ENCODE data around the gene SCYGR3.
"Not testable (repeated sequence)": the region's sequence is repeated elsewhere in the genome, so short reads cannot be mapped to it uniquely, and the experiment has no call there.

Gene SCYGR3

DNA sequence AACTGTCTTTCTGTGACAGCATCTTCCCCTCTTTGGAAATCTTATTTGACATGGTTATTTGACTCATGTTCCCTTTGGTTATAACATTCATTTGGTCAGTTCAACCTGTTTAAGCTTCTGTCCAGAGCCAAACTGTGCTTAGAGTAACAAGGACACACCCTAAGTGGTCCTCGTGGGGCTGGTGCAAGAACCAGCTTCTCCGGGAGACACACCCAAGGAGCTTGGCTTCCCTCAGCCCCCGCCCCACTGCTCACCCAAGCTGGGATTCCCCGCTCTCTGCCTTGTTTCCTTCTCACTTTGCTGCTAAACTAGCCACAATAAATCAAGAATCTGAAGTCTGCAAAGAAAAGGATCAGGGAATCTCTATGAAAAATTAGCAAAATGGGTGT is 1.4 kb downstream of the SCYGR3 start:
- no peak for DNase-seq (ENCODE audit: low read depth)

DNA sequence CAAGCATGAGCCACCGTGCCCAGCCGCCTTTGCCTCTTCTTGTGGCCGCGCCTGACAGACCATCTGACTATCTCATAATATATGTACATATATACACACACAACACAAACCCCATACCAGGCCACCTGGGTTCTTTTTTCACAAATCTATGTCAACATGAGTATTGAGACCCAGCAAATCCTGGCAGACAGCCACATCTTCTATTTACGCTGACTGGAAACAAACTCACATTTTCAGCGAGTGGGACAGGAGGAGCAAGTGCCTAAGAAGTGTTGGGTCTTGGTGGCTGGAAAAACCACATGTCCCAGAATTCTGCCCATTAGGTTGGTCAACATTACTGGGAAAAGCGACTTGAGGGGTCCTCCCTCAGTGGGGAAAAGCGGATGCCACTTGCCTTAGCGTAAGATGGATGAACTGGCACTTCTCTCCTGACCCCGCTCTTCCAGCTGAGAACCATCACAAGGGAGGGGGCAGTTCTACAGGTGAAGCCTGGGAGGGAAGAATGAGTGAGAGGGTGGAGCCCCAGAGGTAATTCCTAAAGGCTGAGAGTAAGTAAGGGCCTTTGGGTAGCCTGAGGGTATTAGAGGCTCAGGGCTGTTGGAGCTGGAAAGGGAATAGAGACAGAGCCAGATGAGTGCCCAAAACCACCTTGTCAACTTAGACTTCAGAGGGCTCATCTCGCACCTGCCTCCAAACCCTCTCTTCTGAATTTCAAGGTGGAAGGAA is 1.9 kb downstream of the SCYGR3 start:
- no peak for DNase-seq (ENCODE audit: low read depth)

DNA sequence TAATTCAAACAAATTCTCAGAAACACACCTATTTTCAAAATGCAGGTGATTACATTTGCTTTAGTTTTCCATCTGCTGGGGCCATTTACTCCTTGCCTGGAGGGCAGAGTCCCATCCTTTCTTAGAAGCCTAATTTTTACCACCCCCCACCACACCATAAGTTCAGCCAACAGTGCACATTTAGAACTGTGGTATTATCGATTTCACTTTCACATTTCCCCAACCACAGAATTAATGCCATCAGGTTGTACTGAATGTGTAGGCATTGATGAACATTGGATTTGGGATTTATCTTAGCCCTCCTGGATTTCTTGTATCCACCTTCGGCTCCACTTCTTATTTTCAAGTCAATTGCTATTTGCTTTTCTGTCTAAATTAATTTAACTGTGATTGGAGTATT is 4.5 kb downstream of the SCYGR3 start:
- no peak for DNase-seq (ENCODE audit: low read depth)

DNA sequence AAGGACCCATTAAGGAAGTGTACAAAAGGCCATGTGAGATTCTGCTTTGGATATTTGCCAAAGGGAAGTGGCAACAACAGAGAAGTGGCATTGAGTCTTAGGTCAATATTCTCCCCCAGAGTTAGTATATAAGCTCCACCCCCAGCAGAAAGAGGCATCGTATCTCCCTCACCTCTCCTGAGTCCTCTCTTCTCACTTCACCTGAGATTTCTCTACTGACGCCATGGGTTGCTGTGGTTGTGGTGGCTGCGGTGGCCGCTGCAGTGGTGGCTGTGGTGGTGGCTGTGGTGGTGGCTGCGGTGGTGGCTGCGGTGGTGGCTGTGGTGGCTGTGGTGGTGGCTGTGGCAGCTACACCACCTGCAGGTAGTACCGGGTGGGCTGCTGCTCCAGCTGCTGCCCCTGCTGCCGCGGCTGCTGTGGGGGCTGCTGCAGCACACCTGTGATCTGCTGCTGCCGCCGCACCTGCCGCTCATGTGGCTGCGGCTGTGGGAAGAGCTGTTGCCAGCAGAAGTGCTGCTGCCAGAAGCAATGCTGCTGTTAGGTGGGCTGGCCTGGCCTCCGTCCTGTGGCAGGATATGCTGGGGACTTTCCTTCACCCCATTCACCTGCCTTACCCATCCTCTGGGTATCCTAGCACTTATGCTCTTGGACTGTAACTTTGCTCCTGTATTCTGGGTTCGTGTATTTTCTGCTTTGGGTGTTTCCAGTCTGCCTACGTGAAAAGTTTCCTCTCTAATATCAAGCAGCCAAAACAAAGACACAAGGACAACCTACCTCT is 5.9 kb downstream of the SCYGR3 start:
- no peak for DNase-seq (ENCODE audit: low read depth)

DNA sequence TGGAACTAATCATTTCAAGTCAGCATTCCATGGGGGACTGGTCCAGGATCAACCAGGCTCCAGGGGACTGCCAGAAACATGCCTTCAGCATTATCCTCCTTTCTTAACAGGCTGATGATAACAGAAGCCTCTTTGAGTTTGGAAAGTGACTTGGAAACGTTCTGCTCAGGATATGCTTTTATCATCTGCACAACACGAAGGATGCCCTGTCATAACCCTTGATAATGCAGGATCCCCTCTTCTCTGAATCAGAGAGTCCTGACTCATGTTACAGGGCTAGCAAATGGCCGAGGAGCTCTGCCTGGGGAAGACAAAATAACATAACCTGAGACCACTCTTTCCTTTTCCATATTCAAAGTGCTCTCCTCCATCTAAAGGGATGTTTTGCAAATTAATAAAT is 6.7 kb downstream of the SCYGR3 start:
- DNase-seq (ENCODE audit: low read depth), result no peak

DNA sequence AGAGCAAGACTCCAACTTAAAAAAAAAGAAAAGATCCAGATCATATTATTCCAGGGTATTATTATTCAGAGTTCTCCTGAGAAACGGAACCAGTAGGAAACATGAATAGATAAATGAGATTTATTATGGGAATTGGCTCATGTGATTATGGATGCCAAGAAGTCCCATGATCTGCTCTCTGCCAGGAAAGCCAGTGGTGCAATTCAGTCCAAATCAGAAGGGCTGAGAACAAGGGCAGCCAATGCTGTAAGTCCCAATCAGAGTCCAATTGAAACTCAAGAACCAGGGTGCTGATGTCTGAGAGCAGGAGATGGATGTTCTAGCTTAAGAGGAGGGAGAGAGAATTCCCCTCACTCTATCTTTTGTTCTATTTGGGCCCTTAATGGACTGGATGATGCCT is 8.2 kb downstream of the SCYGR3 start:
- DNase-seq (ENCODE audit: low read depth), result no peak

DNA sequence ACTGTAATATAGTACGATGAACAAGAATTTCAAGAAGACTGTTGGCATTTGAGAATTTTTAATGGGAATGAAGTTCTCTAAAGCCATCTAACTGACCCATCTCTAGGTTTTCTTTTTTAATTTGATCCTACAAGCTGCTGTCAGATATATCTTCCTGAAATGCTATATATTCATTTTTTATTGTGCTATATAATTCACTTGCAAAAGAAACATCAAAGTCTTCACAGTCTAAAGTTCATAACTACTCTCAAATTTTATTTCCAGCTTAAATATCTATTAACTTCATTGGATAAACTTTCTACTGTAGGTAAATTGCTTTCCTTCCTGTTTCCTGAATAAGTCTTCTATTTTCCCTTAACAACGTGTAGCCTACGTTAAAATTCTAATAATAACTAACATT is 12.3 kb downstream of the SCYGR3 start:
- no peak for DNase-seq (ENCODE audit: low read depth)

DNA sequence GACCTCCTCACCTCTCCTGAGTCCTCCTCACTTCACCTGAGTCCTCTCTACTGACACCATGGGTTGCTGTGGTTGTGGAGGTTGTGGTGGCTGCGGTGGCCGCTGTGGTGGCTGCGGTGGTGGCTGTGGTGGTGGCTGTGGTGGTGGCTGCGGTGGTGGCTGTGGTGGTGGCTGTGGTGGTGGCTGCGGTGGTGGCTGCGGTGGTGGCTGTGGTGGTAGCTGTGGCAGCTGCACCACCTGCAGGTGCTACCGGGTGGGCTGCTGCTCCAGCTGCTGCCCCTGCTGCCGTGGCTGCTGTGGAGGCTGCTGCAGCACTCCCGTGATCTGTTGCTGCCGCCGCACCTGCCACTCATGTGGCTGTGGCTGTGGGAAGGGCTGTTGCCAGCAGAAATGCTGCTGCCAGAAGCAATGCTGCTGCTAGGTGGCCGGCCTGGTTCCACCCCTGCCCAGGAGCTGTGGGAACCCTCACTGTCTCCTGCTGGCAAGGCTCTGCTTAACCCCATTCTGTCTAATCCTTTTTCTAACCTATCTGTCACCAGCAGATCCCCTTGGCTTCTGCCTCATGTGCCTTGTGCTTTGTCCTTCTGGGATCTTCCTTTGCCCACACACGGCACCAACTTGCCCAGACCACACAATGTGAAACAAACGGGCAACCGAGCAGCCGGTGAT is 15.7 kb downstream of the SCYGR3 start, which contains the start of gene SCYGR2:
Gene SCYGR2, plus strand, starts transcription at position 59 of the 669 bp plus-strand sequence. Its CDS starts 0 bp downstream, at position 59.
- not testable (repeated sequence) for DNase-seq (ENCODE audit: low read depth)

DNA sequence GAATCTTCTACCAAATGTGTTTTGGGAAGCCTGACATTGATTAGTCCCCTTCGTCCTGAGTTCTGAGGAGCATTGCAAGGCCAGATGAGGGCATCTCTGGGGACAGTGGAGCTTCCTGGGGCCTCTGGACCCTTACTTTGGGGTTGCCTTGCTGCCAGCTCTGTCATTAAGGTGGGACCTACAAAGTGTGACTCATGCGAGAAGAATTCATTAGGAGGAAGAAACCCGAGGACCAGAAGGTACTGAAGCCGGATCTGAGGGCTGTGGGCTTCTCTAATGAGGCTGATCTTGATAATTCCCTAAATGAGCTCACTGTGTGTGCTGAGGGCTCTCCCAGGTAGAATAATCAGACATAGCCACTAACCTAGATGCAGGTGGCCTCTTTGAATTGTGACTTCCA is 16.6 kb downstream of the SCYGR3 start:
- DNase-seq (ENCODE audit: low read depth), result no peak

DNA sequence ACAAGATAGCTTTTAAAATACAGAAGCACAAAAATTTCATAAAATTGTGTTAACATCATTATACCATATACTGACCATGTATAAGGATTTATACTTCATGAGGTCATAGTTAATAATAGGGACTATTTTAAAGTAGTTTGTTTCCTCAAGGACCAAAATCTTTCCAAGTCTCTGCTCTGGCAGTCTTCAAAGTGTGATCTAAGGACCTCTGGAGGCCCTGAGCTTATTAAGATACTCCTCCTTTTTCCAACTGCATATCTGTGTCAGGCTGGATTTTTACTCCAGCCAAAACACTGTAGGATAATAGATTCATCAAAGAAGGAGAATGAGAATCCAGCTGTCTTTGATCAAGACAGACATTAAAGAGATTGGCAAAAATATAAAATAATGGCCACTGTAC is 17.6 kb downstream of the SCYGR3 start:
- no peak for DNase-seq (ENCODE audit: low read depth)

DNA sequence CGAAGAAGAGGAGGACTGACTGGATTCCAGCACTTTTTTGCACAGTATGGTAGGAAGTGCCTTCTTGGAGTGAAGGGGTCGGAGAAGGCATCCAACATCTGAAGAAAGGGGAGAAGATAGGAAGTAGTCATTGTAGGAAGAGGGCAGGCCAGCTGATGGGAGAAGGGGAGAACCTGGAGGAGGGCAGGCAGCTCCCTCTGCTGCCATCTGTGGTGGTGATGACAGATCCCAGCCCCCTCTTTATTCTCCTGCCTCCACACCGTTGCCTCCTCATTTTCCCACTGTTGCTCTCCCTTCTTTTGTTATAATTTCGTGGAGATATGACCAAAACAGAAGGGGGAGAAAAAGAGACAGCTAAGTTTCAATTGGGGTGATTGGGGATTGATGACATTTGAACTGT is 18.8 kb downstream of the SCYGR3 start:
- DNase-seq (ENCODE audit: low read depth), result no peak

DNA sequence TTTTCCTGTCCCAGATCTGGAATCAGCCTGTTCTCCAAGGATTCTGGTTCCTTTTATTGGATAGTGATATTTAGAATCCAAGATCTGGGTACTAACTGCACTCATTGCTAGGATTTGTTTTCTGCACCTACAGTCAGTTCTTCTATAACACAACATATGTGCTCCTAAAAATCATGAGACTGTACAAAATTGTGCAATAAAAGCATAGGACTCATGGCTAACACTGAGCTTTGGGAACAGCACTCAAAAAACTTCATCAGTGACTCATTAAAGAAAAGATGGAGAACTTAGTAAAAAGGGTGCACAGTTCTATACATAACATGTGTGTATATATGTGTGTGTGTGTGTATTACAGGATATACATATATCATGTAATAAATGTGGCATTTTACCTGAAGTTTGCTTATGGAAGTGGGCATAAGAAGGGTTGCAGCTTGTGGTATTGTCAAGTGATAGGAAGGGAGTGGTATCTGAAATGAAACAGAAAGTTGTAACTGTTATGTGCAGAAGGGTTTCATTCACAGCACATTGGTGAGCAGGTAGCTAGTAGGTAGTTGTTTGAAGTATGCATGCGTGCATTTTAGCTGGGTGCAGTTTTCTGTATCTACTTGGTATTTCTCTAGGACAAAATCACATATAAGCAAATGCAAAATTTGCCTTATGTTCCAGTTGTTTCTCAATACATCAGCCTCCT is 21.8 kb downstream of the SCYGR3 start:
- DNase-seq (ENCODE audit: low read depth), result no peak

DNA sequence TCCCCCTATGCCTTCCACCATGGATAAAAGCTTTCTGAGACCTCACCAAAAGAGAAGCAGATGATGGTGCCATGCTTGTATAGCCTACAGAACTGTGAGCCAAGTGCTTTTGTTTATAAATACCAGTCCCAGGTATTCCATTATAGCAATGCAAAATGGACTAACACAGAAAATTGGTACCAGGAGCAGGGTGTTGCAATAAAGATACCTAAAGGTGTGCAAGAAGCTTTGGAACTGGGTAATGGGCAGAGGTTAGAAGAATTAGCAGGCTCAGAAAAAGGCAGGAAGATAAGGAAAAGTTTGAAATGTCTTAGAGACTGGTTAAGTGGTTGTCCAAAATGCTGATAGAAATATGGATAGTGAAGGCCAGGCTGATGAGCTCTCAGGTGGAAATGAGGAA is 32.3 kb downstream of the SCYGR3 start:
- DNase-seq (ENCODE audit: low read depth), result no peak

DNA sequence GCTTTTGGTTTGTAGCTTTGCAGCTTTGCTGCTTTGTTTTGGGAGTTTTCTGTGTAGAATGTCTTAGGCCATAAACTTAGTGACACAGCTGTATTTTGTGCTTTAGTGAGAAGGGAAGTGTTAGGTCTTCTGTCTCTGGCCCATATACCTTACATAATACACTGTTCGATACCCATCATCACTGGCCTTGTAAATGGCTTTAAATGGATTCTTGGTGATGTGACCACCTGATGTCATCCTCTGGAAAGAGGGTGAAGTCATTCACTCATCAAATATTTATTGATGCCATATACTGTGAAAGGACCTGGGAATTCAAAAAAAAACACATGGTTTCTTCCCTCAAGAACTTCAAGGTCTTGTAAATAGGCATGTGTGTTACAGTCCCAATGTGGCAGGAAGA is 34.8 kb downstream of the SCYGR3 start:
- DNase-seq (ENCODE audit: low read depth), result no peak

DNA sequence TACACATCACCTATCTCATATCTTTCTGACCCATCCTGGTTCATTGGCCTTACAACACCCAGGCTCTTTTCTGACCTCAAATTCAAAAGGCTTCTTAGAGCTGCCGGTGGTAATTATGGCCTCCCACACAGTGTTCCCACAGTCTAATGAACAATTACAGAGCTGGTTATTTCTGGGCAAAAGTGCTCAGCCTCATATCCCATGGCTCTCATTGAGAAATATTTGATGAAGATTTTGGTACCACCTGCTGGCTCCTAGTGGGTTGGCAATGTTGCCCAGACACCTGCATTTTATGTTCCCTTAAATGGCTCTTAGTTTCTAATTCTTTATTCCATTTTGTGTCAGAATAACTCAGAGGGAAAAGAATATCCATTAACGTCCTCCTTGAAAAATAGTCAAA is 36.0 kb downstream of the SCYGR3 start:
- DNase-seq (ENCODE audit: low read depth), result no peak

DNA sequence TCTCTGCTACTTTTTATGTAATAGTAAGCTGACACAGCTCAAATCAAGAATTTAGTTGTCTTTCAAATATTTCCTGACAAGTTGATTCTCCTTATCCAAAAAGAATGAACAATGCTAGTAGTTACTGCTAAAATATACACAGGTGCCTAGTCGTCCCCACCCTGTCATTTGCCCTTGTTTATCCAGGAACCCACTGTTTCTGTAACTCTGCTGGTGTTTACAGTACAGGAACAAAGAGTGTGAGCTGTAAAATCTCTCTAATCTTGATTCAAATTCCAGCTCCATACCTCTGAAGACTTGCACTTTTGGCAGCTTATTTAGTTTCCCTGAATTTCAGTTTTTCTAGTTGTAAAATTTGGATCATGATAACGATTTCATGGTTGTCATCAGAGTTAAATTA is 37.1 kb downstream of the SCYGR3 start:
- no peak for DNase-seq (ENCODE audit: low read depth)

DNA sequence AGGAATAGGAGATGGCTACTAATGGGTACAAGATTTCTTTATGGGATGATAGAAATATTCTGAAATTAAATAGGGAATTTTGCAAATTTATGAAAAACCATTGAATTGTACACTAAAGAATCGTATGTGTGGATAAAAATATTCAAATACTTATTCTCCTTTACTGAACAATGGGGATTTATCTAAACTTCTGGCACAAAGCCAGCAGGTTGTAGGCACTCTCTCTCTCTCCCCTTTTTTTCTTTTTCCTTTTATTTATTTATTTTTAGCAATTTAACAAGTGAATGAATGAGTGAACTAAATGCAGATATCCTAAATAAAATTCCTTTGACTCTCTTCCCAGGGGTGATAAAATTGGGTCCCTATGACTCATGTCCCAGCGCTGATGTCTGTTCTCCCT is 37.8 kb downstream of the SCYGR3 start:
- DNase-seq (ENCODE audit: low read depth), result no peak

DNA sequence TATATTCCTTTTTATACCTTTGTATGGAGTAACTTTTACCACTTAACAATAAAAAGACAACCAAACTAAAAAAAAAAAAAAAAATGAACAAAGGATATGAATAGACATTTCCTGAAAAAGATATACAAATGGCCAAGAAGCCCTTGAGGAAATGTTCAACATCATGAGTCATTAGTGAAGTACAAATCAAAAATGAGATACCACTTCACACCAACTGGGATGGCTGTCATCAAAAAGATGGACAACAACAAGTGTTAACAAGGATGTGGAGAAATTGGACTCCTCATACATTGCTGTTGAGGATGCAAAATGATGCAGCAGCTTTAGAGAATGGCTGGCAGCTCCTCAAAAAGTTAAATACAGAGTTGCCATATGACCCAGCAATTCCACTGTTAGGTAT is 38.5 kb downstream of the SCYGR3 start:
- no peak for DNase-seq (ENCODE audit: low read depth)

DNA sequence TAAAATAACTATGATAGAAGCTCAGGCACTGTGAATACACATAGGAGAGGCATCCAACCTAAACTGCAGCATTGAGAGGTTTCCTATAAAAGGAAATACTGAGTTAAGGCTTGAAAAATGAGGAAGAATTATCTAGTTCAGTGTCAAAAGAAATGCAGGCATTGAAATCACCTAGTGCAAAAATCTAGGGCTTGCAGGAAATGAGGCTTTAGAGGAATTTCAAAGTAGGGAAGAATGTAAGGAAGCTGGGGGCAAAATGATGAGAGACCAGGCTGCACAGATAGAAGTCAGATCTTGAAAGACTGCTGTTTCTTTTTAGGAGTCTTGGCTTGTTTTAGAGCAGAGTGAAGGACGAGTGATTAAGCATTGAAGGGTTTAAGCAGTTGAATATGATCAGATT is 44.0 kb downstream of the SCYGR3 start:
- no peak for DNase-seq (ENCODE audit: low read depth)

DNA sequence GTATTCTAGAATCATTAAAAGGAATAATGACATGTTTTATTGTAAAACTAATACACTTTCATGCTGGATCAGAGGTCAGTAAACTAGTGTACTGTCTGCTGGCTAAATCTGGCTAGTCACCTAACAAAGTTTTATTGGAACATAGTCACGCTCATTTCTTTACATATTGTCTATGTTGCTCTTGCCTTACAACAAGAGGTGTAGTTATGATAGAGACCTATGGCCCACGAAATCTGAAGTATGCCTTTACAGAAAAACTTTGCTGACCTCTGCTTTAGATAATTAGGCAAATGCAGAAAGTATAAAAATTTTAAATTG is 45.8 kb downstream of the SCYGR3 start:
- DNase-seq (ENCODE audit: low read depth), result no peak

DNA sequence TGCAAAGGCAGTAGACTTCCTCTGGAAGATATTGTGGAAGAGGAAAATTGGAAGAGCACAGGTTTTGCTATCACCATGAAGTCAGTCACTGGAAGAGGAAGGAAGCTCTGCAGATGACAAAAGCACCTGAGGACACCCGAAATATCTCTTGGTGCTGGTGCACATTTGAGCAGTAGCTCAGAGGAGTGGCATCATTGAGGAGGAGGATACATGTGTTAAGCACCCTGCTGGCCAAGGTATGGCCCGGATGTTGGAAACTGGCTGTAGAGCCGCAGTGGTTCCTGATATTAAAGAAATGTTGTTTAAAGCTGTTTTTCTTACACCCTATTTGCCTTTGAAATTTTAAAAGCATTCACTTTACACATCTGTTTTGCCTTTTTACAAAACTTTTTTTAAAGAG is 48.6 kb downstream of the SCYGR3 start:
- no peak for DNase-seq (ENCODE audit: low read depth)

DNA sequence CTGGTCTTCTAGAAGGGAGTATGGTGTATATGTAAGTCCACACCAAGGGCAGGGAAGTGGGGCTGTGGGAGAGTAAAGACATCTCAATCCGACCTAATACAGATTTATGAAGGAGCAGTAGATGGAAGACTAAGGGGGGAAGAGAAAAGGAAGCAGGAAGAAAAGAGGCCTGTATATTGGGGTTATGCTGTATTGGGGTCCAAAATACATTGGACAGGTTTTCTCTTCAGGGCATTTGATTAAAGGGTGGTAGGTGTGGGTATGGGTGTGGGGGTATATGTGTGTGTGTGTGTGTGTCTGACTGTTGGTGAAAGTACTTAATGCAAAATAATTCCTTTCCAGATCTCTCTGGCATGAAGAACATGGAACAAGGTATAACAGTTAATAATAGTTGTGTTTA is 49.6 kb downstream of the SCYGR3 start:
- DNase-seq (ENCODE audit: low read depth), result no peak
